Adrenal gland (tissue), 12 donors: ENCODE results near the gene SHISA6. TPM values are rescaled to one million over a fixed set of nuclear protein-coding genes. Genes with fewer than 3 reads are reported as not detected.

Experiments
- DNase-seq, 7 donors: peaks; one replicate each; pipeline ENCODE4 v3.0.0-alpha.2; 2019 to 2020
- H3K27ac ChIP-seq, 5 donors: fragments of 200-600 bp; sonication (generic) in 4 of 5; 1 replicate in 3 of 5; 2 replicates in 2 of 5; pipeline versions ENCODE4 v1.5.1 to v1.8.0; 2016 to 2020; ENCODE audit warnings: mild to moderate bottlenecking in 1 of 5
- H3K27me3 ChIP-seq: fragments of 200-600 bp; 2 replicates; pipeline ENCODE4 v1.8.0; 2021
- H3K36me3 ChIP-seq, 2 donors: fragments of 200-600 bp; replicated peaks in 1 of 2; 1 replicate in 1 of 2; 2 replicates in 1 of 2; pipeline versions ENCODE4 v1.5.1 to v1.8.0; 2018 to 2022
- H3K4me1 ChIP-seq, 2 donors: fragments of 200-600 bp; replicated peaks in 1 of 2; 1 replicate in 1 of 2; 2 replicates in 1 of 2; pipeline versions ENCODE4 v1.5.1 to v1.8.0; 2018 to 2021
- H3K4me3 ChIP-seq, 4 donors: fragments of 200-600 bp; sonication (generic) in 3 of 4; one replicate each; pipeline ENCODE4 v1.5.1; 2016 to 2018
- H3K9me3 ChIP-seq, 3 donors: fragments of 200-600 bp; sonication (generic) in 1 of 3; replicated peaks in 1 of 3; 1 replicate in 2 of 3; 2 replicates in 1 of 3; pipeline versions ENCODE4 v1.5.1 to v1.8.0; 2016 to 2021
- POLR2A ChIP-seq, 2 donors: fragments of 450-650 bp; IDR thresholded peaks; one replicate each; pipeline ENCODE4 v1.6.1; 2017; ENCODE audit warnings: antibody characterized with exemption in 2 of 2, mild to moderate bottlenecking in 2 of 2, moderate library complexity in 1 of 2
- WGBS, 4 donors: extraction: QIAGEN DNeasy Blood & Tissue Kit in 2 of 4; methylation state at CpG; one replicate each; pipeline versions ENCODE4 v1.1.5 to v1.1.7; 2013 to 2017; 5-methylcytosine and 5-hydroxymethylcytosine counted together
- intact Hi-C, 2 donors: fragments of 100-400 bp; cut with DNase I; formaldehyde crosslinking; loops; one replicate each; pipeline versions ENCODE4 v1.14.1 to v1.15.0; 2022 to 2023
- polyA plus RNA-seq, 3 donors: library from polyadenylated mRNA; stranded (reverse); fragments of 200-250 nt in 2 of 3; fragments of 350-450 nt in 1 of 3; fragmentation: Illumina TruSeq in 1 of 3; extraction: RNeasy Lipid Tissue Mini Kit (QIAGEN cat#74804) in 1 of 3; gene quantifications; one replicate each; pipeline ENCODE4 v1.2.3, GENCODE V29; 2013 to 2014
- total RNA-seq, 9 donors: library from RNA; depleted of rRNA in 4 of 9; stranded (reverse); fragments of >200 nt in 4 of 9; fragments of 120-200 nt in 1 of 9; fragmentation: NEBNext Ultra II Directional in 1 of 9; extraction: Animal tissue kit (Norgen Biotek cat#: 25700) in 1 of 9; gene quantifications; one replicate each; pipeline versions ENCODE4 v1.1.0 to v1.2.4, GENCODE V29; 2013 to 2023
- TF ChIP-seq, protein P1 (sequence below), 6 experiments: fragments of 450-650 bp in 4 of 6; fragments of 200-600 bp in 2 of 6; sonication (generic) in 1 of 6; IDR thresholded peaks; 1 replicate in 5 of 6; 2 replicates in 1 of 6; pipeline versions ENCODE4 v1.5.1 to v1.8.0; 2016 to 2021; ENCODE audit warnings: antibody characterized with exemption in 6 of 6, mild to moderate bottlenecking in 2 of 6, moderate library complexity in 1 of 6
- donor health status: healthy with polysubstance abuse.
- donor health status: Bipolar disorder and iron deficiency.
- donor health status: DM: yes; HTN: yes; CAD: no.
- donor health status: DM: no; HTN: no; CAD: no.
- donor health status: DM: no; HTN: no; CAD: no.
- donor health status: DM: yes; HTN: yes; CAD: no.

Gene SHISA6
- total and polyA plus RNA-seq, 12 donors, result 0.09 to 2.0 (median 0.57) TPM

DNA sequence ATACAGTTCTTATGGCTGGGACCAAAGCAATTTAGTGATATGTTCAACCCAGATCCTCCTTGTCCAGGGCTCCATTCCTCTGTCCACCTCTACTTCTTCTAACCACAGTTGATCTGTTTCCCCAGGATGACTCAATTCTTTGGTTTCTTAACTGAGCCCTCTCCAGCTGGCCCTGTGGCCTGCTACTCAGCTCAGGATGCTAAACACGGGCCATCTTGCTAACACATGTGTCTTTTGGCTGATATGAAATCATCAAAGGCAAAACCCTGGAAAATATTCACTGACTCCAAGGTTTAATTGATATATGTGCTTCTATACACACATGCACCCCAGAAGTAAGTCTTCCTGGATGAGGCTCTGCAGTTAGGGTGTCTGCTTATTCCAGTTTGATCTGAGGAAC lies 43.8 kb downstream of the SHISA6 start:
- WGBS, 4 donors, result 35 to 50% (median 37%) methylated on average over 1 of the region's 1 CpG
- Histone ChIP-seq H3K27me3 (no peaks in the 10 kb centered on the region), H3K36me3 (no peaks in the 10 kb centered on the region), H3K4me1 (no peaks in the 10 kb centered on the region), H3K27ac (no peak overlapping the region), H3K4me3 (no peak overlapping the region), H3K9me3 (no peaks in the 10 kb centered on the region)
- no peak for DNase-seq
- TF ChIP-seq, protein P1, sequence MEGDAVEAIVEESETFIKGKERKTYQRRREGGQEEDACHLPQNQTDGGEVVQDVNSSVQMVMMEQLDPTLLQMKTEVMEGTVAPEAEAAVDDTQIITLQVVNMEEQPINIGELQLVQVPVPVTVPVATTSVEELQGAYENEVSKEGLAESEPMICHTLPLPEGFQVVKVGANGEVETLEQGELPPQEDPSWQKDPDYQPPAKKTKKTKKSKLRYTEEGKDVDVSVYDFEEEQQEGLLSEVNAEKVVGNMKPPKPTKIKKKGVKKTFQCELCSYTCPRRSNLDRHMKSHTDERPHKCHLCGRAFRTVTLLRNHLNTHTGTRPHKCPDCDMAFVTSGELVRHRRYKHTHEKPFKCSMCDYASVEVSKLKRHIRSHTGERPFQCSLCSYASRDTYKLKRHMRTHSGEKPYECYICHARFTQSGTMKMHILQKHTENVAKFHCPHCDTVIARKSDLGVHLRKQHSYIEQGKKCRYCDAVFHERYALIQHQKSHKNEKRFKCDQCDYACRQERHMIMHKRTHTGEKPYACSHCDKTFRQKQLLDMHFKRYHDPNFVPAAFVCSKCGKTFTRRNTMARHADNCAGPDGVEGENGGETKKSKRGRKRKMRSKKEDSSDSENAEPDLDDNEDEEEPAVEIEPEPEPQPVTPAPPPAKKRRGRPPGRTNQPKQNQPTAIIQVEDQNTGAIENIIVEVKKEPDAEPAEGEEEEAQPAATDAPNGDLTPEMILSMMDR (IDR thresholded peaks at IDR 0.05), result no peak
- TF ChIP-seq POLR2A (IDR thresholded peaks at IDR 0.05), result no peak
- intact Hi-C loops, result no loop called here

DNA sequence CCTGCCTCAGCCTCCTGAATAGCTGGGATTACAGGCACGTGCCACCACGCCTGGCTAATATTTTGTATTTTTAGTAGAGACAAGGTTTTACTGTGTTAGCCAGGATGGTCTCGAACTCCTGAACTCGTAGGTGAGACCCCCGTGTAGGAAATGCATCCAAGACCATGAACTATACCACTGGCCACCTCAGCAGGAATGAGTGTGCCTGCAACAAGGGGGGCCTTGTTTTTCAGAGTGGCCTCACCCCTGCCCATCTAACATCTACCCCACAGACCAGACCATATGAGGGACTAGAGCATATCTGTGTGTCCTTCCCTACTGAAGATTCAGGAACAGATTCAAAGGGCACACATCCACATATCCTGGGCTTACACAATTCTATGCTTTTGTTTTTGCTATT lies 44.9 kb downstream of the SHISA6 start:
- TF ChIP-seq, protein P1 (IDR thresholded peaks at IDR 0.05), result no peak
- no peak for TF ChIP-seq POLR2A (IDR thresholded peaks at IDR 0.05)
- H3K4me3 ChIP-seq, result no peak overlapping the region
- 66 to 79% (median 73%) methylated on average over 5 of the region's 5 CpGs for WGBS, 4 donors
- no peaks in the 10 kb centered on the region for H3K4me1 ChIP-seq
- DNase-seq, result no peak
- no peak overlapping the region for H3K27ac ChIP-seq
- no peaks in the 10 kb centered on the region for H3K9me3 ChIP-seq
- no peaks in the 10 kb centered on the region for H3K27me3 ChIP-seq
- H3K36me3 ChIP-seq, result no peaks in the 10 kb centered on the region
- intact Hi-C loops, result no loop called here

DNA sequence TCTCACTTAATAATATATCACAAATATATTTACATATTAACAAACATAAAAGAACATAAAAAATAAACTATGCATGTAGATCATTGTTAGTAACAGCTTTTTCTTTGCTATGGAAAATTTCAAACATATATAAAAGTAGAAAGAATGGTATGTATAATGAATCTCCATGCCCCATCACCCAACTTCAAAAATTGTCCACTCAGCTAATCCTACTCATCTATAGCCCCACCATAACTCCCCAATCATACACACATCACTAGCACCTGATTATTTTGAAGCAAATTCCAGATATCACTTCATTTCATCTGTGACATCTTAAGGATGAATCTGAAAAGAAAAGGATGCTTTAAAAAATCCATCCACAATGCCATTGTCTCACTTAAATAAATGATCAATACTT lies 46.8 kb downstream of the SHISA6 start:
- H3K4me1 ChIP-seq, result no peaks in the 10 kb centered on the region
- no peaks in the 10 kb centered on the region for H3K9me3 ChIP-seq
- no peak overlapping the region for H3K4me3 ChIP-seq
- H3K27me3 ChIP-seq, result no peaks in the 10 kb centered on the region
- intact Hi-C loops, result no loop called here
- H3K36me3 ChIP-seq, result no peaks in the 10 kb centered on the region
- H3K27ac ChIP-seq, result no peak overlapping the region
- DNase-seq, result no peak
- TF ChIP-seq, protein P1 (IDR thresholded peaks at IDR 0.05), result no peak
- TF ChIP-seq POLR2A (IDR thresholded peaks at IDR 0.05), result no peak

DNA sequence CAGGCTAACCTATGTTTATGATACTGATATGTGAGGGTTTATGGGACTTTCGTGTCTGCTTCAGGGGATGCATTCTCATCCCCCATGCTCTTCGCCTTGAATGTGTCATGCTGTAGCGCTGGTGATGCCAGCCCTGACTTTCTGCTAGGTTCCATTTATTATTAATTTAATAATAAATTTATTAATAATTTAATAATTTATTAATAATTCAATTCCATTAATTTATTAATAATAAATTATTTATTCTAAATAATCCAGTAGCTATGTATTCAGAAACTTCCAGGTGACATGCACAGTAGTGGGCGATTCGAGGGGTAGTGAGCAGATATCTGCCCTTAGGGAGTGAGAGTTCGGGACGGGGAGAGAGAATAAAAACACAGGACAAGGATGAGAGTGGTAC lies 49.8 kb downstream of the SHISA6 start:
- Histone ChIP-seq H3K27ac (no peak overlapping the region), H3K9me3 (no peaks in the 10 kb centered on the region), H3K4me1 (no peaks in the 10 kb centered on the region), H3K27me3 (no peaks in the 10 kb centered on the region), H3K4me3 (no peak overlapping the region), H3K36me3 (no peaks in the 10 kb centered on the region)
- intact Hi-C loops, result no loop called here
- TF ChIP-seq, protein P1 (IDR thresholded peaks at IDR 0.05), result no peak
- no peak for TF ChIP-seq POLR2A (IDR thresholded peaks at IDR 0.05)
- no peak for DNase-seq
- 80 to 92% (median 88%) methylated on average over 7 of the region's 7 CpGs for WGBS, 4 donors
